GM21381 (cell line): ENCODE measurements around the gene SLC25A6.
"Not testable (repeated sequence)": the region's sequence is repeated elsewhere in the genome, so short reads cannot be mapped to it uniquely, and the experiment has no call there.

Source experiments
- ATAC-seq: cut with Tn5 transposase; IDR thresholded peaks from one replicate; pipeline ENCODE4 v1.9.1; 2021; ENCODE audit warnings: mild to moderate bottlenecking, moderate library complexity; ENCODE audit not compliant: unreplicated experiment

SLC25A6 gene

GRCh38 chrX:1390621-1391369 lies 1.1 kb downstream of the SLC25A6 start:
- ATAC-seq: no peak

- ATAC-seq: no peak
Measured at GRCh38 chrX:1389993-1390285, 2.0 kb downstream of the SLC25A6 start.

GRCh38 chrX:1389181-1389992 lies 2.5 kb downstream of the SLC25A6 start:
- no peak for ATAC-seq

- no peak for ATAC-seq
Measured at GRCh38 chrX:1388651-1389050, 3.3 kb downstream of the SLC25A6 start.

- no peak for ATAC-seq
Measured at GRCh38 chrX:1387141-1387776, 4.7 kb downstream of the SLC25A6 start.

- no peak for ATAC-seq
Measured at GRCh38 chrX:1386338-1387127, 5.4 kb downstream of the SLC25A6 start.

GRCh38 chrX:1385253-1386223 lies 6.4 kb downstream of the SLC25A6 start:
- no peak for ATAC-seq

- no peak for ATAC-seq
Measured at GRCh38 chrX:1384658-1385252, 7.2 kb downstream of the SLC25A6 start.

GRCh38 chrX:1380672-1381233 lies 11.2 kb downstream of the SLC25A6 start:
- ATAC-seq: no peak

GRCh38 chrX:1378306-1378759 lies 13.6 kb downstream of the SLC25A6 start:
- ATAC-seq: no peak

GRCh38 chrX:1368385-1368698 lies 23.6 kb downstream of the SLC25A6 start:
- no peak for ATAC-seq

- not testable (repeated sequence) for ATAC-seq
Measured at GRCh38 chrX:1366363-1366762, 25.6 kb downstream of the SLC25A6 start.

- no peak for ATAC-seq
Measured at GRCh38 chrX:1361910-1362309, 30.0 kb downstream of the SLC25A6 start.

GRCh38 chrX:1361275-1361674 lies 30.6 kb downstream of the SLC25A6 start:
- ATAC-seq: no peak

- ATAC-seq: no peak
Measured at GRCh38 chrX:1360171-1360570, 31.7 kb downstream of the SLC25A6 start.

GRCh38 chrX:1359477-1359873 lies 32.4 kb downstream of the SLC25A6 start:
- no peak for ATAC-seq

GRCh38 chrX:1358793-1359476 lies 33.0 kb downstream of the SLC25A6 start:
- no peak for ATAC-seq

GRCh38 chrX:1357993-1358392 lies 33.9 kb downstream of the SLC25A6 start:
- ATAC-seq: no peak
